HEK293 (cell line): ENCODE data around the gene LRP8.

Experiments used
- CTCF ChIA-PET: fragments of 350-600 bp; formaldehyde crosslinking; extraction: SDS; loops from one replicate; lab custom pipeline; 2021; ENCODE audit warnings: antibody characterized with exemption; lab: Yijun Ruan, JAX
- POLR2A ChIA-PET: fragments of 300-600 bp; formaldehyde crosslinking; extraction: SDS; loops from one replicate; lab custom pipeline; 2020; ENCODE audit warnings: antibody characterized with exemption, inconsistent platforms; lab: Yijun Ruan, JAX
- H3K27ac ChIP-seq: fragments of 200-500 bp; sonication (Bioruptor generic); 2 replicates; pipeline ENCODE4 v1.5.1; 2014; ENCODE audit warnings: low read depth, low read length, control low read depth, inconsistent platforms; ENCODE audit errors: extremely low read depth
- H3K36me3 ChIP-seq, 2 experiments: fragments of 200-500 bp in 1 of 2; sonication (Bioruptor generic) in 1 of 2; 1 replicate in 1 of 2; 2 replicates in 1 of 2; pipeline ENCODE4 v1.5.1; 2014 to 2017; ENCODE audit warnings: inconsistent platforms in 2 of 2, low read length in 2 of 2; ENCODE audit not compliant: control insufficient read depth in 2 of 2, insufficient read depth in 1 of 2
- H3K4me1 ChIP-seq: fragments of 200-500 bp; sonication (Bioruptor generic); 2 replicates; pipeline ENCODE4 v1.5.1; 2014; ENCODE audit warnings: mild to moderate bottlenecking, low read length, inconsistent platforms; ENCODE audit not compliant: control insufficient read depth, insufficient read depth
- H3K4me3 ChIP-seq: 2 replicates; pipeline ENCODE4 v1.5.1; 2011; ENCODE audit warnings: low read depth, mild to moderate bottlenecking, control low read depth, low read length, moderate library complexity
- H3K9me3 ChIP-seq: fragments of 200-500 bp; sonication (Bioruptor generic); 2 replicates; pipeline ENCODE4 v1.5.1; 2014; ENCODE audit warnings: low read depth, low read length, inconsistent platforms; ENCODE audit not compliant: control insufficient read depth, insufficient read depth
- GLI2 ChIP-seq: fragments of 450-650 bp; formaldehyde crosslinking; IDR thresholded peaks from 2 replicates; pipeline ENCODE4; 2017; ENCODE audit warnings: missing biosample characterization, missing genetic modification characterization, low read depth, borderline replicate concordance
- KLF16 ChIP-seq: fragments of 450-650 bp; formaldehyde crosslinking; IDR thresholded peaks from 2 replicates; pipeline ENCODE4 v1.5.1; 2017; ENCODE audit warnings: missing biosample characterization, missing genetic modification characterization
- OSR2 ChIP-seq: fragments of 450-650 bp; formaldehyde crosslinking; IDR thresholded peaks from 2 replicates; pipeline ENCODE4 v1.5.1; 2016; ENCODE audit warnings: missing biosample characterization, missing genetic modification characterization
- SCRT2 ChIP-seq: fragments of 450-650 bp; formaldehyde crosslinking; IDR thresholded peaks from 2 replicates; pipeline ENCODE4 v1.5.1; 2016; ENCODE audit warnings: missing biosample characterization, missing genetic modification characterization
- YY2 ChIP-seq: fragments of 450-650 bp; formaldehyde crosslinking; IDR thresholded peaks from 2 replicates; pipeline ENCODE4 v1.5.1; 2016; ENCODE audit warnings: missing biosample characterization, missing genetic modification characterization
- ZNF10 ChIP-seq: fragments of 450-650 bp; formaldehyde crosslinking; IDR thresholded peaks from 2 replicates; pipeline ENCODE4 v1.5.1; 2017; ENCODE audit warnings: missing biosample characterization, missing genetic modification characterization
- ZNF214 ChIP-seq: fragments of 450-650 bp; formaldehyde crosslinking; IDR thresholded peaks from 2 replicates; pipeline ENCODE4 v1.5.1; 2017; ENCODE audit warnings: missing biosample characterization, mild to moderate bottlenecking, missing genetic modification characterization, borderline replicate concordance
- ZNF48 ChIP-seq: fragments of 450-650 bp; formaldehyde crosslinking; IDR thresholded peaks from 2 replicates; pipeline ENCODE4 v1.5.1; 2016; ENCODE audit warnings: missing biosample characterization, missing genetic modification characterization
- ZNF585B ChIP-seq: fragments of 450-650 bp; formaldehyde crosslinking; IDR thresholded peaks from 2 replicates; pipeline ENCODE4 v1.5.1; 2016; ENCODE audit warnings: missing biosample characterization, missing genetic modification characterization
- ZNF660 ChIP-seq: fragments of 450-650 bp; IDR thresholded peaks from 2 replicates; pipeline ENCODE4 v1.5.1; 2018; ENCODE audit warnings: missing biosample characterization, mild to moderate bottlenecking, missing genetic modification characterization
- ZNF670 ChIP-seq: fragments of 450-650 bp; formaldehyde crosslinking; IDR thresholded peaks from 2 replicates; pipeline ENCODE4 v1.5.1; 2016; ENCODE audit warnings: missing biosample characterization, missing genetic modification characterization, low read depth
- ZSCAN23 ChIP-seq: fragments of 450-650 bp; formaldehyde crosslinking; IDR thresholded peaks from 2 replicates; pipeline ENCODE4 v1.5.1; 2016; ENCODE audit warnings: missing biosample characterization, missing genetic modification characterization
- TF ChIP-seq, protein P1 (sequence below): fragments of 450-650 bp; formaldehyde crosslinking; IDR thresholded peaks from 2 replicates; pipeline ENCODE4 v1.5.1; 2016; ENCODE audit warnings: missing biosample characterization, missing genetic modification characterization

Gene LRP8

DNA sequence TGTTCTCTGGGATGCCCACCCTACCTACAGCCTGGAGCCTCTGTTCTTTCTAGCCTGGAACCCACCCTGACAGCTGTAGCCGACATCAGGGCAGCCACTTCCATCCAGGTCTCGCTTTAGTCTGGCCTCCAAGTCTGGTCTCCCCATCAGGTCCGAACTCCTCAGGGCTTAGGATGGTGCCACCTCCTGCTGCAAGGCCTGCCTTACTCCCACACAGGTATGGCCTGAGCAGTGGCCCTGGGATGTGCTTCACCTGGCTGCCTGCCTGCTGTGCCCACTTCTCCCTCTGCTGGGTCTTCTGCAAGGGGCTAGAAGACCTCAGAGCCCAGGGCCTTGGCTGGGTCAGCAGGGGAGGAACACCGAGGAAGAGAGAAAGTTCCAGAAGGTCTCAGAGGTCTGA, 53.8 kb downstream of the LRP8 start:
- Histone ChIP-seq H3K4me3 (no peak overlapping the region), H3K9me3 (no peaks in the 10 kb centered on the region), H3K27ac (no peak overlapping the region), H3K4me1 (no peaks in the 10 kb centered on the region), H3K36me3 (peaks cover 0 to 22% of the 10 kb centered on the region in 2 experiments; a peak in 1 of 3 replicates)
- CTCF ChIA-PET = interaction anchor here (0.6 to 3.4 kb wide), 3 partner anchors 119 to 229 kb away, joined by 3 to 15 read pairs (median 3); no protein-coding TSS in a partner anchor
- POLR2A ChIA-PET = no interaction called here
- no peak for TF ChIP-seq ZNF660 (tag by site-specific recombination)
- TF ChIP-seq ZNF585B (tag by site-specific recombination) = no peak

DNA sequence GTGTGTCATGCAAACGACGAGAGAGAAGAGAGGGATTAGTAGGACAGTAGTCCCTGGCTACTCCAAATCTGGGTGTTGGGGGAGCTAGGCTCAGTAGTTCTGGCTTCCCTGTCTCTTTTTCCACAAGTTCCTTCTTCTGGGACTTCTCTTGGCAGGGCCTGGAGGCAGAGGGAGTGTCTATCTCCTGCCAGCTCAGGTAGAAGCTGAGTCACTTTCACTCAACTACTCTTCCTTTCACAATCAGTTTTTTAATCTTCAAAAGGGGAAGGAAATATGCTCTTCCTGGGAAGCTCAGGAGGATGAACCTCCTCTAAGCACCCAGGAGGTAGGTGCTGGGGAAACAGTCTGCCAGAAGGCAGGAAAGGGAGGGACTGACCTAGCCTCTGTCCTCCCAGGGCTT, 54.3 kb downstream of the LRP8 start:
- H3K4me3 ChIP-seq = no peak overlapping the region
- H3K9me3 ChIP-seq = no peaks in the 10 kb centered on the region
- H3K27ac ChIP-seq = no peak overlapping the region
- TF ChIP-seq ZNF48 = no peak
- no peaks in the 10 kb centered on the region for H3K4me1 ChIP-seq
- ChIA-PET CTCF (interaction anchor here (3.4 kb wide), 1 partner anchor 120 kb away, joined by 15 read pairs; no protein-coding TSS in a partner anchor), POLR2A (no interaction called here)
- H3K36me3 ChIP-seq = peaks cover 0 to 25% of the 10 kb centered on the region in 2 experiments; a peak in 1 of 3 replicates

DNA sequence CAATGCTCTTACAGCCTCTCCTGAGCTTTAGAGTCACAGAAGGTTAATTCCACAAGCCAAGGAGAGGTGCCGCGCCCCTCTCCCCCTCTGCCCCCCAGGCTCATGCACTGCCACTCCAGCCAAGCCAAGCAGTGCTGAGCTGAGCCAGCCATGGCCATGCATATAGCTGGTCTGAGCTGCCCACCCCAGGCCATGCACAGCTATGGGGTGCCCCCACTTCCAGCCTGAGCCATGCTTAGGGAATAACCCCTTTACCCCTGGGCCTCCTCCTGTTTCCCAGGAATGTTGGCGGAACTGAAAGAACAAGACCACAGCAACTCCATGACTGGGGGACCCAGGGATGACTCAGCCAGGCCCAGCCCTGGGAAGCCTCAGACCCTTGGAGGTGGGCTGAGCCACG, 55.5 kb downstream of the LRP8 start:
- ChIA-PET CTCF (interaction anchor here (1.5 kb wide), 1 partner anchor 121 kb away, joined by 3 read pairs; no protein-coding TSS in a partner anchor), POLR2A (no interaction called here)
- TF ChIP-seq YY2 (no peak), ZNF10 (tag by site-specific recombination) (no peak), SCRT2 (tag by site-specific recombination) (no peak), OSR2 (tag by site-specific recombination) (no peak), ZSCAN23 (no peak), ZNF670 (tag by site-specific recombination) (no peak), ZNF214 (tag by site-specific recombination) (no peak)
- TF ChIP-seq, protein P1, sequence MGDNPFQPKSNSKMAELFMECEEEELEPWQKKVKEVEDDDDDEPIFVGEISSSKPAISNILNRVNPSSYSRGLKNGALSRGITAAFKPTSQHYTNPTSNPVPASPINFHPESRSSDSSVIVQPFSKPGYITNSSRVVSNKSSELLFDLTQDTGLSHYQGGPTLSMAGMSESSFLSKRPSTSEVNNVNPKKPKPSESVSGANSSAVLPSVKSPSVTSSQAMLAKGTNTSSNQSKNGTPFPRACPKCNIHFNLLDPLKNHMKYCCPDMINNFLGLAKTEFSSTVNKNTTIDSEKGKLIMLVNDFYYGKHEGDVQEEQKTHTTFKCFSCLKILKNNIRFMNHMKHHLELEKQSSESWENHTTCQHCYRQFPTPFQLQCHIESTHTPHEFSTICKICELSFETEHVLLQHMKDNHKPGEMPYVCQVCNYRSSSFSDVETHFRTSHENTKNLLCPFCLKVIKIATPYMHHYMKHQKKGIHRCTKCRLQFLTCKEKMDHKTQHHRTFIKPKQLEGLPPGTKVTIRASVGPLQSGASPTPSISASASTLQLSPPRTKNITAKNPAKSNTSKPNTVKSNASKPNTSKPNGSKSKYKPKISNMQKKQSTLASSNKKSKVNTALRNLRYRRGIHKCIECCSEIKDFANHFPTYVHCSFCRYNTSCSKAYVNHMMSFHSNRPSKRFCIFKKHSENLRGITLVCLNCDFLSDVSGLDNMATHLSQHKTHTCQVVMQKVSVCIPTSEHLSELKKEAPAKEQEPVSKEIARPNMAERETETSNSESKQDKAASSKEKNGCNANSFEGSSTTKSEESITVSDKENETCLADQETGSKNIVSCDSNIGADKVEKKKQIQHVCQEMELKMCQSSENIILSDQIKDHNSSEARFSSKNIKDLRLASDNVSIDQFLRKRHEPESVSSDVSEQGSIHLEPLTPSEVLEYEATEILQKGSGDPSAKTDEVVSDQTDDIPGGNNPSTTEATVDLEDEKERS = no peak
- H3K9me3 ChIP-seq = no peaks in the 10 kb centered on the region
- peaks cover 0 to 31% of the 10 kb centered on the region in 2 experiments; a peak in 1 of 3 replicates for H3K36me3 ChIP-seq
- H3K27ac ChIP-seq = no peak overlapping the region
- no peaks in the 10 kb centered on the region for H3K4me1 ChIP-seq
- H3K4me3 ChIP-seq = no peak overlapping the region

DNA sequence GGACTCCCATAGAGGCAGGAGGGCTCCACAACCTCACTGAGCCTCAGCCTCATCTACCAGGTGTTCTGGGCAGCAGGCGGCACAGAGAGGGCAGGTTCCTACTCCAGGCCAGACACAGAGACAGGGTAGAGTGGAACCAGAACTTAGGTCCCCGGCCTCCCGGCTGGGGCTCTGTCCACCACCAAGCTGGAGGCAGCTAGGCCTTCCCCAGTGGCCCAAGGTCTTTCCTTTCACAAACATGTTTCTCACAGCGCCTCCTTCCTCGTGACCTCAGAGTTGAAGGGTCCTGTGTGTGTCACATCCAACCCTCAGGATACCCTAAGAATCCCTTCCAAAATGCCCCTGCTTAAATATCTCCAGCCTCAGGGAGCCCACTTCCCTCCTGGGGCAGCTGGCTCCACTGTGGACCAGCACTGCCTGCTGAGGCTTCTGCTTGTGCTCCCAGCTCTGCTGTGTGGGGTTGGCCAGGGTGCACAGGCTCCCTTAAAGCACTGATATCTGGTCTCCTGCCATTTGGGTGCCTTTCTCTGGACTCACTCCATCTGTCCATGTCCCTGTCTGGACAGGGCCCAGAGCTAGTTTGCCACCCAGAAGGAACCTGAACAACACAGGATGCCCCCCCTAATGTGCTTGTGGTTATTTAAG, 56.3 kb downstream of the LRP8 start:
- H3K27ac ChIP-seq = no peak overlapping the region
- TF ChIP-seq KLF16 (tag by site-specific recombination) = no peak
- TF ChIP-seq GLI2 (tag by site-specific recombination) = no peak
- ChIA-PET CTCF (interaction anchor here (1.5 kb wide), 1 partner anchor 122 kb away, joined by 3 read pairs; no protein-coding TSS in a partner anchor), POLR2A (no interaction called here)
- H3K4me1 ChIP-seq = no peaks in the 10 kb centered on the region
- peaks cover 0 to 28% of the 10 kb centered on the region in 2 experiments; a peak in 1 of 3 replicates for H3K36me3 ChIP-seq
- H3K4me3 ChIP-seq = no peak overlapping the region
- H3K9me3 ChIP-seq = no peaks in the 10 kb centered on the region
